PFSK-1 (cell line): ENCODE results near the gene ZBTB2.

Experiments
- FOXP2 ChIP-seq: optimal IDR thresholded peaks from 2 replicates; pipeline ENCODE3; 2011; ENCODE audit warnings: borderline replicate concordance, control low read depth, inconsistent platforms; ENCODE audit not compliant: insufficient read depth; ENCODE audit errors: extremely low read length, extremely low read depth
- POLR2AphosphoS5 ChIP-seq: IDR thresholded peaks from 2 replicates; pipeline ENCODE4 v1.6.1; 2012; ENCODE audit warnings: low read depth, mild to moderate bottlenecking, control low read depth, low read length, moderate library complexity
- REST ChIP-seq, 2 experiments: IDR thresholded peaks; 2 replicates each; pipeline versions ENCODE4 v1.6.1 to v1.8.0; 2011 to 2012; ENCODE audit warnings: low read depth in 2 of 2, low read length in 2 of 2, control low read depth in 1 of 2, inconsistent platforms in 1 of 2, mild to moderate bottlenecking in 1 of 2, moderate library complexity in 1 of 2; ENCODE audit not compliant: insufficient read depth in 1 of 2
- SIN3A ChIP-seq: IDR thresholded peaks from 2 replicates; pipeline ENCODE4 v1.6.1; 2012; ENCODE audit warnings: mild to moderate bottlenecking, low read length, moderate library complexity, borderline replicate concordance; ENCODE audit not compliant: insufficient read depth
- TAF1 ChIP-seq: IDR thresholded peaks from 2 replicates; pipeline ENCODE4 v1.6.1; 2012; ENCODE audit warnings: low read length, control low read depth, borderline replicate concordance; ENCODE audit not compliant: insufficient read depth

The ZBTB2 gene

DNA sequence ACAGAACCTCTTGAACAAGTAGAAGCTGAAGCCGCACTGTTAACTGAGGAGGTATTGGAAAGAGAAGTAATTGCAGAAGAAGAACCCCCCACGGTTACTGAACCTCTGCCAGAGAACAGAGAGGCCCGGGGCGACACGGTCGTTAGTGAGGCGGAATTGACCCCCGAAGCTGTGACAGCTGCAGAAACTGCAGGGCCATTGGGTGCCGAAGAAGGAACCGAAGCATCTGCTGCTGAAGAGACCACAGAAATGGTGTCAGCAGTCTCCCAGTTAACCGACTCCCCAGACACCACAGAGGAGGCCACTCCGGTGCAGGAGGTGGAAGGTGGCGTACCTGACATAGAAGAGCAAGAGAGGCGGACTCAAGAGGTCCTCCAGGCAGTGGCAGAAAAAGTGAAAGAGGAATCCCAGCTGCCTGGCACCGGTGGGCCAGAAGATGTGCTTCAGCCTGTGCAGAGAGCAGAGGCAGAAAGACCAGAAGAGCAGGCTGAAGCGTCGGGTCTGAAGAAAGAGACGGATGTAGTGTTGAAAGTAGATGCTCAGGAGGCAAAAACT, 40.1 kb downstream of the ZBTB2 start:
- TF ChIP-seq SIN3A (no peak), FOXP2 (no peak), POLR2AphosphoS5 (no peak), REST (IDR thresholded peaks at IDR 0.05; ENCODE audit: insufficient read depth in 1 of 2, low read depth in 2 of 2, low read length in 2 of 2) (no peak), TAF1 (no peak)

- TF ChIP-seq FOXP2, result no peak
- no peak for TF ChIP-seq SIN3A
- TF ChIP-seq POLR2AphosphoS5, result no peak
- TF ChIP-seq TAF1, result no peak
- no peak for TF ChIP-seq REST (IDR thresholded peaks at IDR 0.05; ENCODE audit: insufficient read depth in 1 of 2, low read depth in 2 of 2, low read length in 2 of 2)
Observed at GRCh38 chr6:151350442-151351145, 40.8 kb downstream of the ZBTB2 start.

DNA sequence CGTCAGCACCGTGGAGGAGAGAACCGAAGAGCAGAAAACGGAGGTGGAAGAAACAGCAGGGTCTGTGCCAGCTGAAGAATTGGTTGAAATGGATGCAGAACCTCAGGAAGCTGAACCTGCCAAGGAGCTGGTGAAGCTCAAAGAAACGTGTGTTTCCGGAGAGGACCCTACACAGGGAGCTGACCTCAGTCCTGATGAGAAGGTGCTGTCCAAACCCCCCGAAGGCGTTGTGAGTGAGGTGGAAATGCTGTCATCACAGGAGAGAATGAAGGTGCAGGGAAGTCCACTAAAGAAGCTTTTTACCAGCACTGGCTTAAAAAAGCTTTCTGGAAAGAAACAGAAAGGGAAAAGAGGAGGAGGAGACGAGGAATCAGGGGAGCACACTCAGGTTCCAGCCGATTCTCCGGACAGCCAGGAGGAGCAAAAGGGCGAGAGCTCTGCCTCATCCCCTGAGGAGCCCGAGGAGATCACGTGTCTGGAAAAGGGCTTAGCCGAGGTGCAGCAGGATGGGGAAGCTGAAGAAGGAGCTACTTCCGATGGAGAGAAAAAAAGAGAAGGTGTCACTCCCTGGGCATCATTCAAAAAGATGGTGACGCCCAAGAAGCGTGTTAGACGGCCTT, 41.6 kb downstream of the ZBTB2 start:
- peak in 1 of 2 experiments; percentile 70; a peak in 1 of 4 replicates for TF ChIP-seq REST (IDR thresholded peaks at IDR 0.05; ENCODE audit: insufficient read depth in 1 of 2, low read depth in 2 of 2, low read length in 2 of 2)
- no peak for TF ChIP-seq FOXP2

- TF ChIP-seq FOXP2 (no peak), REST (IDR thresholded peaks at IDR 0.05; ENCODE audit: insufficient read depth in 1 of 2, low read depth in 2 of 2, low read length in 2 of 2) (no peak), SIN3A (no peak), POLR2AphosphoS5 (no peak), TAF1 (no peak)
Observed at GRCh38 chr6:151341476-151342195, 49.7 kb downstream of the ZBTB2 start.
